HUES64 (cell line): ENCODE results near the gene CCDC43. TPM values are rescaled to one million over a fixed set of nuclear protein-coding genes. Genes with fewer than 3 reads are reported as not detected.
"Not testable (repeated sequence)": the region's sequence is repeated elsewhere in the genome, so short reads cannot be mapped to it uniquely, and the experiment has no call there.

Experiments
- H3K27ac ChIP-seq: 2 replicates; pipeline ENCODE4 v1.7.0; 2013; ENCODE audit warnings: low read depth, low read length, inconsistent platforms
- H3K27me3 ChIP-seq: 2 replicates; pipeline ENCODE4 v1.6.1; 2013; ENCODE audit warnings: mild to moderate bottlenecking, low read length; ENCODE audit not compliant: insufficient read depth
- H3K36me3 ChIP-seq: 2 replicates; pipeline ENCODE4 v1.6.1; 2013; ENCODE audit warnings: mild to moderate bottlenecking, low read length; ENCODE audit not compliant: insufficient read depth
- H3K4me1 ChIP-seq: 2 replicates; pipeline ENCODE4 v1.6.1; 2013; ENCODE audit warnings: mild to moderate bottlenecking, low read length, moderate library complexity; ENCODE audit not compliant: insufficient read depth
- H3K4me3 ChIP-seq: 2 replicates; pipeline ENCODE4 v1.5.1; 2013; ENCODE audit warnings: mild to moderate bottlenecking, low read length, moderate library complexity
- H3K9ac ChIP-seq: 2 replicates; pipeline ENCODE4 v1.6.1; 2013; ENCODE audit warnings: mild to moderate bottlenecking, low read depth, low read length
- H3K9me3 ChIP-seq: 2 replicates; pipeline ENCODE4 v1.6.1; 2013; ENCODE audit warnings: low read depth, low read length; ENCODE audit not compliant: insufficient read depth
- WGBS: fragments of 150-250, 120-280 bp; methylation state at CpG from one replicate; pipeline ENCODE4 v1.1.7; 2013; ENCODE audit warnings: missing lambda C conversion rate; 5-methylcytosine and 5-hydroxymethylcytosine counted together
- polyA plus RNA-seq, 2 experiments: library from polyadenylated mRNA; stranded (reverse); fragments of 50-300 nt; gene quantifications; one replicate each; pipeline ENCODE4 v1.2.3, GENCODE V29; 2013

The CCDC43 gene, protein sequence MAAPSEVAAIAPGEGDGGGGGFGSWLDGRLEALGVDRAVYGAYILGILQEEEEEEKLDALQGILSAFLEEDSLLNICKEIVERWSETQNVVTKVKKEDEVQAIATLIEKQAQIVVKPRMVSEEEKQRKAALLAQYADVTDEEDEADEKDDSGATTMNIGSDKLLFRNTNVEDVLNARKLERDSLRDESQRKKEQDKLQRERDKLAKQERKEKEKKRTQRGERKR
- polyA plus RNA-seq (2013, experiment 1 of 2): 24.9 TPM
- 25.2 TPM for polyA plus RNA-seq (2013, experiment 2 of 2)

DNA sequence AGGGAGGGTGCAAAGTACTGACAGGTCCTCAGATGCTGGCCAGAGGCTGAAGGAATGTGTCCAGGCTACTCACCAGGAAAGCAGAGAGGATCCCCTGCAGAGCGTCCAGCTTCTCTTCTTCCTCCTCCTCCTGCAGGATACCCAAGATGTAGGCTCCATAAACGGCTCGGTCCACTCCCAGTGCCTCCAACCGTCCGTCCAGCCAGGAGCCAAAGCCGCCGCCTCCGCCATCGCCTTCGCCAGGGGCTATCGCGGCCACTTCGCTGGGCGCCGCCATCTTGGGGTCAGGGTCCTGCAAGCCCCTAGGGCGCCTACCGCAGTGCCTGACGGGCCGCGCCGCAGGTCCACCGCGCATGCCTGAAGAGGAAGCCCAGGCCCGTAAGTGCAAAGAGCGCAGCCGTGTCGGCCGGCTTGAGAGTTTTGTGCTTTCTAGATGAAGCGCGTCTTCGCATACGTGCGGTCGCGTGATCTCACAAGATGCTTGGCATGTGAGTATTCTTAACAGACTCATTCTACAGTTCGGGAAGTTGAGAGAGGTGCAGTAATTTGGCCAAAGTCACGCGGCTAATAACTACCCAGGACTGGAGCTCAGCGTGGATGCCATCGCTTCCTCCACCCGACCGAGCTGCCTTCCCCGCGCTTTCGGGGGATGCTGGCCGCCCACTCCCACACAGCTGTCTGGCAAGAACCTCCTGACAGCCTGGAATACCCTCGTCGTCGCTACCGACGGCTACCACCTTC is at the start of gene CCDC43:
Gene CCDC43 (minus strand): TSS at position 300 of the 741 bp plus-strand sequence. CDS start 23 bp downstream, at position 277.
- peak within 1 kb of the TSS; percentile 88 for H3K4me3 ChIP-seq
- under 1% methylated on average over 51 of the region's 51 CpGs for WGBS
- no peaks in the 10 kb centered on the region; the same call in 1 of the 2 replicates for H3K4me1 ChIP-seq
- H3K27ac ChIP-seq: peak within 1 kb of the TSS; percentile 72
- peaks cover 14% of the 10 kb centered on the region; the same call in 1 of the 2 replicates for H3K36me3 ChIP-seq
- H3K9ac ChIP-seq: peak within 1 kb of the TSS; percentile 95
- H3K9me3 ChIP-seq: no peaks in the 10 kb centered on the region
- no peaks in the 10 kb centered on the region for H3K27me3 ChIP-seq

DNA sequence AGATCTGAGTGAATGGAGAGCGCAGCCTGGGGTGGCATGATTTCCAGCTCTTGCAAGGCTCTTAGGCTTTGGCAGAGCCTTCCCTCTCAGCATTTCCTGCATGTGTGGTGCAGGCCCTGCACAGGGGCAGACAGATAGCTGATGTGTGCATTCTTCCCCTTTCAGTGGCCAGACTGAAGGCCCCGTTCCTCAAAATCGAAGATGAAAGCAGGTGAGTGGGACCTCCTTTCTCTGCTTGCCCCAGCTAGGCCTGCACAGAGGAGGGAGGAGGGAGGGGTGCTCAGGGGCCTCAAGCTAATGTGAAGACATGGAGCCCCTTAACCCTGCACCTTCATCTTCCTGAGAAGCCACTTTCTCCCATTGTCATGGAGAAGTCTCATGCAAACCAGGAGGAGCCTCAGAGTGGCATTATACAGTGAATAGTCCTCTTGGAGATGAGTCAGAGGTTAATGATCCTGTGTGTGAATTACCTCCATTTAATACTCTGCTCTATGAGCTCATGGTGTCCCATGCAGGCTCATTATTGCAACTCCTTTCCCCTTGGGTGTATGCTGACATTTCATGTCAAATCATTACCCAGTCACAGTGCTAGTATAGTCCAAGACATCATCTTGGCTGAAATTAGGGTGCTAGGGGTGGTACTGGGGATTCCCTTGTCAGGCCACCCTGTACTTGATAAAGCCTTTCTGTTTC is 48.8 kb upstream of the CCDC43 start:
- Histone ChIP-seq H3K9ac (0 out of 2 replicates have a peak overlapping the region, but pooled peaks have one; percentile 40), H3K27ac (peak overlapping the region; percentile 9; the same call in 1 of the 2 replicates), H3K4me1 (peaks cover 12% of the 10 kb centered on the region), H3K27me3 (no peaks in the 10 kb centered on the region), H3K4me3 (no peak overlapping the region), H3K9me3 (no peaks in the 10 kb centered on the region), H3K36me3 (peaks cover 58% of the 10 kb centered on the region)
- WGBS: 82% methylated on average over 3 of the region's 3 CpGs

DNA sequence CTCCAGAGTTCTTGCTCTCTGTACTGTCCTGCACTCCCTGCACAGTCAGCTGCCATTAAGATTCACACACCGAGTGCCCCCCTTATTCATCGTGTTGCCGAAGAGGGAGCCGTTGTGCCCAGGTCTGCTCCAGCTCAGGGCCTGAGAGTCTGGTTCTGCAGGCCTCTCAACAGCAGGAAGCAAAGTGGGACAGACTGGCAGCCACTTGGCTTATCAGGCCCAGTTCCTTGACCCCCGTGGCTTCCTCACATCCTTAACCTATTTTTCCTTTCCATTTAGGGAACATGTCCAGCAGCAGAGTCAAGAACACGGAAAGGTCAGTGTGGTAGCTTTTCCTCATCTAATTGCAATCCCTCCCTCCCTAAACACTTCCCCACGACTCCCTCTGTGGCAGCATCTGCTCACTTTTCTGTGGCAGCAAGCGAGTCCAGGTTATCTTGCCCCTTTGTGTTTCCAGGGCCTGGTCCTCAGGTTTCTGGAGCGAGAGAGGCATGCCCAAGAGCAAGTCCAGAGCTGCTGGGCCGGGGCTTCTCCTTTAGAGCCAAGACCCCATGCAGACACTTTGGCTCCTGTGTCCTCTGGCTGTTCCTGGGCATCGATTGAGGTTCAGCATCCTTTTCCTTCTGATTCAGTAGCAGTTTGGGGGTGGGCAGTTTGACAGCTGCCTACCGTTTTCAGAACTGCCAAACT is 47.1 kb upstream of the CCDC43 start:
- no peak overlapping the region for H3K9ac ChIP-seq
- H3K9me3 ChIP-seq: no peaks in the 10 kb centered on the region
- WGBS: 91% methylated on average over 12 of the region's 12 CpGs
- H3K4me3 ChIP-seq: no peak overlapping the region
- H3K4me1 ChIP-seq: peaks cover 12% of the 10 kb centered on the region
- no peak overlapping the region for H3K27ac ChIP-seq
- no peaks in the 10 kb centered on the region for H3K27me3 ChIP-seq
- peaks cover 63% of the 10 kb centered on the region for H3K36me3 ChIP-seq

DNA sequence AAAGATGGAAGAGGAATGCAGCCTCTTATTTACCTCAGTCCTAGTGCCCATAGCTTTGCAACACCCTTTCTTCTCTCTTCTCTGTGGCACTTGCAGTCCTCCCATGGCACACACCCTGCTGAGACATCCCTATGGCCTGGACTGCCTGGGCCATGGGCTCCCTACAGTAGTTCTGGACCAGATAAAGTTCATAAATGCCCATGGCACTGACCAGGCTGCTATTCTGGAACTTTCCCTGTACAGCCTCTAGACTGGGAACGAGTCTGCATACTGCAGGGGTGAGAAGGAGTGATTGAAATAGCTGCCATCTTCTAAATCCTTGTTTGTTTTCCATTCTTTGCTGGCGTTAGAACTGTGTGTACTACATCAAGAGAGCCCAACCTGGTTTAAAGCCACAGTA is 44.7 kb upstream of the CCDC43 start:
- Histone ChIP-seq H3K9ac (no peak overlapping the region), H3K36me3 (peaks cover 67% of the 10 kb centered on the region), H3K9me3 (no peaks in the 10 kb centered on the region), H3K4me3 (no peak overlapping the region), H3K27ac (no peak overlapping the region), H3K4me1 (peaks cover 12% of the 10 kb centered on the region), H3K27me3 (no peaks in the 10 kb centered on the region)
- 96% methylated on average over 2 of the region's 2 CpGs for WGBS

DNA sequence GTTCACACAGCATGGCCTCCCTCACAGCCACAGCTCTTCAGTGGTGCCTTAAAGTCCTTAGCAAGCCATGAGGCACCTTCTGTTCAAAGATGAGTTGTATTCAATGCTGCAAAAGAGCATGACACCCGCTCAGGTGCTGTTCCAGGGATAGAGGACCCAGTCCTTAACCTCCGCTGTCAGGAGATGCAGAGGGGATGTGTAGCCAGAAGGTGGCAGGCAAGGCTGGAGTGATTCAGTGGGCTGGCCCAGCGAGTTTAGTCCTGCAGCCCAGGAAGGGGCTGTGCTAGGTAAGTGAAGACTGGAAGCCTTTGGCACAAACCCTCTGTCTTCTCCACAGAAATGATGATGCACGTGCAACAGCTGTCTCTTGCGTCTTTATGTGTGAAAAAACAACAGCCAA is 44.2 kb upstream of the CCDC43 start:
- Histone ChIP-seq H3K9ac (no peak overlapping the region), H3K27me3 (no peaks in the 10 kb centered on the region), H3K9me3 (no peaks in the 10 kb centered on the region), H3K4me1 (peaks cover 12% of the 10 kb centered on the region), H3K4me3 (no peak overlapping the region), H3K27ac (no peak overlapping the region), H3K36me3 (peaks cover 70% of the 10 kb centered on the region)
- 75% methylated on average over 5 of the region's 5 CpGs for WGBS

DNA sequence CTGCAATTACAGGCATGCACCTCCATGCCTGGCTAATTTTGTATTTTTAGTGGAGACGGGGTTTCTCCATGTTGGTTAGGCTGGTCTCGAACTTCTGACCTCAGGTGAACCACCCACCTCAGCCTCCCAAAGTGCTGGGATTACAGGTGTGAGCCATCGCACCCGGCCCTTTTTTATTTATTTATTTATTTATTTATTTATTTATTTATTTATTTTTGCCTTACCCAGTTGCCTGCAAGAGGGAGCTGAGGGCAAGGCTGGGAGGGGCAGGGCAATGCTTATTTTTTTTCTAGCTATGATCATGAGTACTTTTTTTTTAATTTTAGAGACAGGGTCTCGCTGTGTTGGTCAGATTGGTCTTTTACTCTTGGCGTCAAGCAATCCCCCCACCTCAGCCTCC is 36.5 kb upstream of the CCDC43 start:
- not testable (repeated sequence) for H3K27me3 ChIP-seq, H3K4me1 ChIP-seq, H3K9me3 ChIP-seq, H3K4me3 ChIP-seq, H3K27ac ChIP-seq, H3K9ac ChIP-seq
- 96% methylated on average over 4 of the region's 6 CpGs for WGBS
- peaks cover 63% of the 10 kb centered on the region for H3K36me3 ChIP-seq

DNA sequence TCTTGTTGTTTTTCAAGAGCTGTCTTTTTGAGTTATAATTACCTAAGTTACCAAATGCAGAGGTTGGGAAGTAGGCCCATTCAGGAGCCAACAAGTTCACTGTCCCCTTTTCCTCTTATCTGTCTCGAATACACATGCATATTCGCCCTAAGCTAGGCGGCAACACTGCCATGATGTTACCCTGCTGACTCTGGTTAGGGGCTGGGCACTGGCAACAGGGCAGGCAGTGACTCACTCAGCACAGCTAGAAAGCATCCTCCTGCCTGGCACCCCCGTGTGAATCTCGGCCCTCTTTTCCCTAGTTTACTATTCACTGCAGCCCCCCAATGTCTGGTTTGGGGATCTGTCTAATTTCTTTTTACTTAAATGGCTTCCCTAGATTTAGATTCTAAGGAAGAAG is 32.7 kb upstream of the CCDC43 start:
- H3K9me3 ChIP-seq: no peaks in the 10 kb centered on the region
- H3K4me1 ChIP-seq: no peaks in the 10 kb centered on the region
- H3K27ac ChIP-seq: no peak overlapping the region
- H3K27me3 ChIP-seq: no peaks in the 10 kb centered on the region
- H3K36me3 ChIP-seq: peaks cover 61% of the 10 kb centered on the region
- WGBS: 80% methylated on average over 5 of the region's 5 CpGs
- H3K4me3 ChIP-seq: no peak overlapping the region
- H3K9ac ChIP-seq: no peak overlapping the region

DNA sequence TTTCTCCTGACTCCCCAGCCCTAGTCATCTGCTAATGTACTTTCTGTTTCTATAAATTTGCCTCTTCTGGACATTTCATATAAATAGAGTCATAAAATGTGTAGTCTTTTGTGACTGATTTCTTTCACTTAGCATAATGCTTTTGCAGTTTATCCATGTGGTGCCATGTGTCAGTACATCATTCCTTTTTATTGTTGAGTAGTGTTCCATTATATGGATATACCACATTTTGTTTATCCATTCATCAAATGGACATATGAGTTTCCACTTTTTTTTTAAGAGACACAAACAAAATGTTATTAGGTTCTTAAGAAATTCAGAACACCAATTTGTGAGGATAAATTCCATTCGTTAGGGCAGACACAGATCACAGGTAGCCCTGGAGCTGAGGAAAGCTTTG is 29.9 kb upstream of the CCDC43 start:
- Histone ChIP-seq H3K27ac (no peak overlapping the region), H3K4me3 (no peak overlapping the region), H3K4me1 (no peaks in the 10 kb centered on the region), H3K27me3 (no peaks in the 10 kb centered on the region), H3K9ac (no peak overlapping the region), H3K9me3 (no peaks in the 10 kb centered on the region), H3K36me3 (peaks cover 51% of the 10 kb centered on the region)
- 96% methylated on average over 1 of the region's 1 CpG for WGBS

DNA sequence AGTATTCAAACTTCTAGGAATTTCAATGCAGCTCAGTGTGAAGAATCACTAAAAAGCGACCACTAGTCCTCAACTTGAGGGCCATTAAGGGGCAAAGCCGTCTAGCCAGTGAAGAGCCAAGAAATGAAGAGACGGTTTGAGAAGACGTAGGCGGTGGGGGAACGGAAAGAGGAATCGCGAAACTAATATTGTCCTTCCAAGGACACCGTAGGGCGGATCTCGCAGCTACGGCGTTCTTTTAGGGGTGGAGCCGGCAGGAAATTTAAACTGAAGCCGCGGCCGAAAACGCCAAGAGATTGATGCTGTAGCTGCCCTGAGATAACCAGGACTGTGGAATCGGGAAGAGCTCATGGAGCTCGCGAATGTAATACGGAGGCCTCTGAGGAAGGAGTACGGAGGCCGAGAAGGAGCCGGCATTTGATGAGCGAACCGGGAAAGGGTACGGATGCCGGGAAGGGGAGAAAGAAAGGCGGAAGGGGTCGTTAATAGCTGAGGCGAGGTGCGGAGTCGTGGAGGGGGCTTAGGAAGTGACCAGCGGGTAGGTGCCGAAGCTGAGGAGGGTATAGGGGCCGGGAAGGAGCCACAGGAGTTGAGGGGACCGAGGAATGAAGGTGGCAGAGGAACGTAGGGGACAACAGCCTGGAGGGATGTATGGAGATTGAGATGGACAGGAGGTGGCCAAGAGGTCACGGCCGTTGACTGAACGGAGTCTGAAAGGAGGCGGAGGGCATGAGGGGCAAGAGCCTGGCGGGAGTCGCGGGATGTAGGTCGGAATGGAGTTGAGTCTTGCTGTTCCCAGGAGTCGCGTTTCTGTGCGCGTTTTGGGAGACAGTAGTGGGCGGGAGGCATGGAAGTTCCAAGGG is 19.1 kb upstream of the CCDC43 start, which contains the start of gene DBF4B:
Gene DBF4B (plus strand): TSS at position 265 of the 863 bp plus-strand sequence. CDS start 156 bp downstream, at position 421.
- H3K36me3 ChIP-seq: peaks cover 3% of the 10 kb centered on the region; the same call in 1 of the 2 replicates
- H3K9ac ChIP-seq: peak within 1 kb of the TSS; percentile 90
- no peaks in the 10 kb centered on the region for H3K9me3 ChIP-seq
- peak within 1 kb of the TSS; percentile 94 for H3K27ac ChIP-seq
- peak within 1 kb of the TSS; percentile 95 for H3K4me3 ChIP-seq
- peaks cover 5% of the 10 kb centered on the region; the same call in 1 of the 2 replicates for H3K4me1 ChIP-seq
- under 1% methylated on average over 52 of the region's 52 CpGs for WGBS
- no peaks in the 10 kb centered on the region for H3K27me3 ChIP-seq
